ENCODE measurements around the gene RASSF3.

RASSF3 gene

GRCh38 chr12:64729909-64730587 is 119.8 kb downstream of the RASSF3 start:
- no peak for DNase-seq (ENCODE audit: low spot score)

- DNase-seq (ENCODE audit: low spot score), result no peak
These were observed 120.3 kb downstream of the RASSF3 start for GRCh38 chr12:64730588-64730969.

GRCh38 chr12:64731683-64732082 is 121.4 kb downstream of the RASSF3 start:
- DNase-seq (ENCODE audit: low spot score), result no peak

GRCh38 chr12:64733857-64734256 is 123.6 kb downstream of the RASSF3 start:
- DNase-seq (ENCODE audit: low spot score), result peak; percentile 44

- DNase-seq (ENCODE audit: low spot score), result no peak
These were observed 125.1 kb downstream of the RASSF3 start for GRCh38 chr12:64735442-64735841.

DNA sequence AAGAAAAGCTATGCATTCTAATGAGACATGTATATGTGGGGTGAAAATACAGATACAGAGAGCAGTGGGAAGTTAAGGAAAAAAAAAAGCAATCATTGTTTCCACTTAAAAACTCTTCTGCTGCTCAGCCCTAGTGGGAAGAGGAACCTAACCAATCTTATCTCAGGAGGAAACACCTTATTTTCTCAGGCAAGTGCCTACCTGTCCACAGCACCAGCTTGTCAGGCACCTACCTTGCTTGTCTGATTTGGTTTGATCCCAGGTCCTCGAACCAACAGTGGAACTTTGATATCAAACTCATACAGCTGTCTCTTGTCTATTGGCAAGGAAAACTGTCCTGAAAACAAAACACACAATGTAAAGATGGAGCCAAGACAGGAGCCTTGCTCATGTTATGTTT is 126.5 kb downstream of the RASSF3 start:
- DNase-seq (ENCODE audit: low spot score), result no peak

DNA sequence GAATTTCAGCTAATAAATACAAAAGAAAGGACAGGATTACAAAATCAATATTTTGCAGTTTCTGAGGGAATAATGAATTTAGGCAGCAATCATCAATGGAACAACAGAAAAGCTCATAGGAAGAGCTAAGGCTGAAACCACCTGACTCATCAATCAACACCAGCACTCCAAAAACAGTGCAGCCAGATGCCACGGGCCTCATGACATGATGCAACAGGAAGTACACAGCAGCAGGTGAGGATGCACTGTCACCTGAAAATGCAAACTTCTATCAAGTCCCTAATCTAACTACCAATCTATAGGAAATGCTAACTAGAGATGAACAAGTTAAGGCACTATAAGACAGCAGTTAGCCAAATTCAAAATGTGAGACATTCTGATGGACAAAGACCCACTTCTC is 127.2 kb downstream of the RASSF3 start:
- no peak for DNase-seq (ENCODE audit: low spot score)

- DNase-seq (ENCODE audit: low spot score), result no peak
These were observed 129.5 kb downstream of the RASSF3 start for GRCh38 chr12:64739778-64740177.

DNA sequence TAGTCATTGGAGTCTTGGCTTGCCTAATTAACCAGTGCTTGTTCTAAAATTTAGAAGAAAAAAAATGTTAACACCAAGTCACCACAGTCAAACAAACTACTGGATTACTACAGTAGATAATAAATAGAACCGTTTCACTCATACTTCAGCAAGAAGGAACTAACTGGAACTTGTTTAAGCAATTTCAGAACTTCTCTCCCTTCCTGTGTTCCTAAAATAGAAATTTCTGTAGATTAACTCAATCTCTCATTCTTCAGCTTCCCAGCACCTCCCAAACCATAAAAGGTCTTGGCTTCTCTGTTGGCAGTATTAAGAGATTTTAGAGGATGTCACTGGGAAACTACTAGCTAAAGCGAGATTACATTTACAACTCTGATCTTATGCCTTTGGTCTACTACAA is 130.4 kb downstream of the RASSF3 start:
- DNase-seq (ENCODE audit: low spot score), result no peak

DNA sequence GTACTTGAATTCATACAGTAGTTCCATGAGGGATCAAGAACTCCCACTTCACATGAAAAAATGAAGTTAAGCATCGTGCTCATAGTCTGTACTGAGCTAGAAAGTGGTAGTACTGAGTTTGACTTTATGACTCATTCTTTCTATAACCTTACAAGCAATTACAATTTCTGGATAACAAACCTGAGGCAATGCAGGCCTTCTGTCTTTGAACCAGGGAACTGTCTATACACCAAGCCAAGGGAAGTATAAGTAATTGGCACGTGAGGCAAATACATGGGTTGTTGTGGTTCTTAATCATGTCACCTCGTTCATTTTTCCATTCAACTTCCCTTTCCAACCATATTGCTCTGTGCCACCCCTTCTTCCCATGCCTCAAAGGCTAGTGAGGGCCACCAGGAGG is 132.1 kb downstream of the RASSF3 start:
- no peak for DNase-seq (ENCODE audit: low spot score)

DNA sequence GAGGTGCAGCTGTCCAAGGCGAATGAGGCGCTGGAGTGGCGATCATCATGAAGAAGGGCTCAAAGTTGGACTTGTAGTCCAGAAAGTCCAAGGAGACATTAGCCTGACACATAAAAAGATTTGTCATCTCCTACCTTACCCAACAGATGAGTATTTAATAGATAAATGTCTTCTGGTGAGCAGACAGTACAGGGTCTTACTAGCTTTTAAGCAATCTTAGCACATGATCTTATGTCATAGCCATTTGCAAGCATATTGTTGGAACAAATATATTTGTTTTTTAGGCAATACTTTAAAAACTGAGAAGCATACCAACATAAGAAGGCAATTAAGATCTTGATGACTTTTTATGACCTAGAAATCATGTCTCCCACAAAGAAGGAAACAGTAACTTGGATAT is 132.9 kb downstream of the RASSF3 start:
- DNase-seq (ENCODE audit: low spot score), result no peak

DNA sequence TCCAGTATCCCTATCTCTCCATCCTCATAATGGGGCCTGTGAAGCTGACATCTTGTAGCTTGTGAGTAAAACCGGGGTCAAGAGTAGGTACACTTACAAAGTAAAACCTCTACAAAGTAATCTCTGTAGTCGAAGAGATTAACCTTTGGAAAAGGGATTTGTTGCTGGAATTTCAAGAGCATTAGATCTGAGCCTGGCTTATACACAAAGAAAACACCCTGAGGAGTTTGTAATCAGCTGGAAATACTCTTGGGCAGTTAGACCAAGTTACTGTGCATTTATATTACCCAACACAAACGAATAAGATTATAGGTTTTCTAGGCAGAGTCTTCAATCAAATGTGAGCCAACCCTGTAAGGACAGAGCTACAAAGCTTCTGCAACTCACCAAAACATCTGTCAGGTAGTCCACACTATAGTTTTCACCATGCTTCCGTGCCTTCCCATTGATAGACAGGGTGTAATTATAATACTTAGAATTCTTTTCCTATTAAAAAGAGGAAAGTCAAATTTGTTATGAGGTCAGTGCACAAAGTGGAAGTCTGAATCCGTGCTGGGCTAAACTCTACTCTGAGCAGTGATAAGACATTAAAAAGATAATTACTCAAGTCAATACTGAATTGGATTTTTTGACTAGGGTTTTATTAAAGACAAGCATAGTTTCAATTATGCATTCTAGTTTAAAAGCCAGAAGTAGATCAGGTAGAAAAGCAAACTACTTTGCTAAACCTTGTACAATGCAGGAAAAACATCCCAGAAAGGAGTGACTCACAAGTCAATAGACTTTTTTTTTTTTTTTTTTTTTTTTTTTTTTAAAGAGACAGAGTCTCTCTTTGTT is 134.3 kb downstream of the RASSF3 start:
- peak; percentile 17 for DNase-seq (ENCODE audit: low spot score)

GRCh38 chr12:64745259-64745807 is 135.0 kb downstream of the RASSF3 start:
- DNase-seq (ENCODE audit: low spot score), result no peak

DNA sequence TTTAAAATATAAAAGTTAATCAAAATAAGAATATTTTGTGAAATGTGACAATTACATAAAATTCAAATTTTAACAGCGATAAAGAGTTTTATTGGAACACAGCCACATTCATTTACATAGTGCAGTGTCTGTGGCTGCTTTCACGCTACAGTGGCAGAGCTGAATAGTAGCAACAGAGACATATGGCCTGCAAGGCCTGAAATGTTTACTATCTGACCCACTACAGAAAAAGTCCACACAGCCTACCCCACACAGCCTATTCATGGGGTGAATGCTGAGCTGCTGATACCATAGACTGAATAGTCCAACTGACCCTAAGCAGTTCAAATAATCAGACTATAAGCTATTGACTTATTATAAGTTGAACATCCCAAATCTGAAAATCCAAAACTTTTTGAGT is 135.7 kb downstream of the RASSF3 start:
- no peak for DNase-seq (ENCODE audit: low spot score)

DNA sequence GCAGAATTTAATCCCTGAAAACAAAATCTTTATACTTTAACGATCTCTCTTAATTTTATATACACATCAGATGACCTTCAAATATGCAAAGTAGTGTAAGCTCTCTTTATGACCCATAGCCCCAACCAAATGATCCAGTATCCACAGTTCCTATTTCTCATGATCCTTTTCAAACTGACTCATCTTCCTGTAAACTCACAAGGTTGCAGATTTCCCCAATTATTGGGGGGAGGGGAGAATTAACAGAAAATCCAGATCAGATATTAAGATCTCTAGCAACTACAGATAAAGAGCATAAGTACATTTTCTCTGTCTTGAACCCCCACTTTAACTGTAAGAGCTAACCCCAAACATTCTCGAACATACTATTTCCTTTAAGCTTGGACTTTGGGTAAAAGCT is 136.4 kb downstream of the RASSF3 start:
- DNase-seq (ENCODE audit: low spot score), result no peak

Data from iPS-NIHi11 (cell line).